Endothelial cell of umbilical vein (primary cell): ENCODE measurements around the gene TOR4A. TPM values are rescaled to one million over a fixed set of nuclear protein-coding genes. Genes with fewer than 3 reads are reported as not detected.

Experiments used
- BruUV-seq: library from RNA; stranded (reverse); fragments of 400-500 nt; replicated peaks from 2 replicates; lab custom pipeline; 2021; lab: Mats Ljungman, UMichigan
- CTCF ChIA-PET: fragments of 300-600, 350-600 bp; sonication (Branson Sonifier 250); formaldehyde crosslinking; loops from one replicate; lab custom pipeline; 2021; ENCODE audit warnings: antibody characterized with exemption, inconsistent platforms; lab: Charles Lee
- POLR2A ChIA-PET: fragments of 300-600, 350-600 bp; sonication (Branson Sonifier 250); formaldehyde crosslinking; loops from one replicate; lab custom pipeline; 2021; ENCODE audit warnings: antibody characterized with exemption, inconsistent platforms; lab: Charles Lee
- DNase-seq: peaks from one replicate; pipeline ENCODE4 v3.0.0-alpha.2; 2011; ENCODE audit warnings: low read depth, low spot score
- FAIRE-seq: peaks from 2 replicates; lab custom pipeline; 2011; peaks lifted over from hg19 to GRCh38; lab: Jason Lieb, UNC
- H2AFZ ChIP-seq: 2 replicates; pipeline ENCODE4 v1.6.0; 2012; ENCODE audit warnings: low read depth, low read length, control low read depth, inconsistent platforms
- H3K27ac ChIP-seq: 2 replicates; pipeline ENCODE4 v1.5.1; 2011; ENCODE audit warnings: low read depth, mild to moderate bottlenecking, control low read depth, low read length, moderate library complexity; ENCODE audit not compliant: insufficient read depth
- H3K27me3 ChIP-seq, 2 experiments: 2 replicates each; pipeline versions ENCODE4 v1.6.0 to v1.6.1; 2011; ENCODE audit warnings: low read length in 2 of 2, mixed read lengths in 1 of 2; ENCODE audit not compliant: control insufficient read depth in 2 of 2, insufficient read depth in 2 of 2
- H3K36me3 ChIP-seq, 2 experiments: 2 replicates in 1 of 2; 3 replicates in 1 of 2; pipeline ENCODE4 v1.5.1; 2011; ENCODE audit warnings: low read length in 2 of 2, mild to moderate bottlenecking in 1 of 2, moderate library complexity in 1 of 2; ENCODE audit not compliant: control insufficient read depth in 2 of 2, insufficient read depth in 2 of 2; ENCODE audit errors: extremely low read depth in 1 of 2
- H3K4me1 ChIP-seq: 3 replicates; pipeline ENCODE4 v1.5.1; 2011; ENCODE audit warnings: mild to moderate bottlenecking, low read length; ENCODE audit not compliant: control insufficient read depth, insufficient read depth; ENCODE audit errors: extremely low read depth
- H3K4me2 ChIP-seq: 2 replicates; pipeline ENCODE4 v1.6.1; 2011; ENCODE audit warnings: low read length, control low read depth, mixed read lengths; ENCODE audit not compliant: insufficient read depth
- H3K4me3 ChIP-seq, 3 experiments: fragments of 200-600 bp in 1 of 3; sonication (generic), shearing (Covaris generic) in 1 of 3; replicated peaks in 1 of 3; 2 replicates each; pipeline ENCODE4 v1.5.1; 2011 to 2016; ENCODE audit warnings: control low read depth in 3 of 3, low read length in 3 of 3, mild to moderate bottlenecking in 2 of 3, inconsistent platforms in 1 of 3, low read depth in 1 of 3, moderate library complexity in 1 of 3; ENCODE audit not compliant: insufficient read depth in 1 of 3
- H3K79me2 ChIP-seq: 2 replicates; pipeline ENCODE4 v1.6.0; 2012; ENCODE audit warnings: low read length, inconsistent platforms; ENCODE audit not compliant: control insufficient read depth, insufficient read depth
- H3K9ac ChIP-seq: replicated peaks from 2 replicates; pipeline ENCODE3; 2011; ENCODE audit warnings: low read length, control low read depth; ENCODE audit not compliant: insufficient read depth; ENCODE audit errors: extremely low read depth
- H3K9me1 ChIP-seq: replicated peaks from 3 replicates; pipeline ENCODE4 v1.6.0; 2011; ENCODE audit warnings: mild to moderate bottlenecking, low read length; ENCODE audit not compliant: control insufficient read depth, insufficient read depth; ENCODE audit errors: extremely low read depth
- H3K9me3 ChIP-seq: replicated peaks from 2 replicates; pipeline ENCODE4 v1.5.1; 2012; ENCODE audit warnings: low read length, inconsistent platforms; ENCODE audit not compliant: control insufficient read depth, insufficient read depth
- H4K20me1 ChIP-seq: replicated peaks from 2 replicates; pipeline ENCODE3; 2011; ENCODE audit warnings: mild to moderate bottlenecking, low read length; ENCODE audit not compliant: control insufficient read depth, insufficient read depth; ENCODE audit errors: extremely low read depth
- CTCF ChIP-seq, 2 donors: IDR thresholded peaks; 1 replicate in 1 of 2; 2 replicates in 1 of 2; pipeline ENCODE4 v1.5.1; 2011; ENCODE audit warnings: low read length in 2 of 2, mild to moderate bottlenecking in 2 of 2, moderate library complexity in 2 of 2, control low read depth in 1 of 2, inconsistent platforms in 1 of 2, low read depth in 1 of 2; ENCODE audit not compliant: insufficient read depth in 1 of 2; ENCODE audit errors: extremely low read depth in 1 of 2
- EZH2 ChIP-seq: IDR thresholded peaks from 2 replicates; pipeline ENCODE4 v1.6.1; 2012; ENCODE audit warnings: borderline replicate concordance, low read depth, mild to moderate bottlenecking, moderate library complexity, low read length, inconsistent platforms; ENCODE audit not compliant: severe bottlenecking
- FOS ChIP-seq: IDR thresholded peaks from 2 replicates; pipeline ENCODE4 v1.6.1; 2011; ENCODE audit warnings: mild to moderate bottlenecking, low read length, moderate library complexity, borderline replicate concordance; ENCODE audit not compliant: insufficient read depth
- GATA2 ChIP-seq: IDR thresholded peaks from 2 replicates; pipeline ENCODE4 v1.7.0; 2011; ENCODE audit warnings: low read depth, mild to moderate bottlenecking, moderate library complexity, mixed read lengths, low read length; ENCODE audit not compliant: insufficient read length, insufficient read depth
- JUN ChIP-seq: IDR thresholded peaks from 2 replicates; pipeline ENCODE4 v1.6.1; 2011; ENCODE audit warnings: borderline replicate concordance, low read depth; ENCODE audit not compliant: insufficient read length, insufficient read depth
- MAX ChIP-seq: IDR thresholded peaks from 2 replicates; pipeline ENCODE4 v1.6.1; 2011; ENCODE audit not compliant: insufficient read depth, insufficient read length
- MYC ChIP-seq: IDR thresholded peaks from one replicate; pipeline ENCODE4 v1.6.1; 2011; ENCODE audit warnings: mild to moderate bottlenecking, low read depth, low read length
- POLR2A ChIP-seq: IDR thresholded peaks from 2 replicates; pipeline ENCODE4 v1.6.1; 2012; ENCODE audit warnings: low read depth, mild to moderate bottlenecking, control low read depth, low read length
- dilution Hi-C: fragments of 300-500 bp; cut with MboI; formaldehyde crosslinking; loops from one replicate; pipeline ENCODE4 v1.15.0; 2019; ENCODE audit warnings: low sequenced_read_pairs; ENCODE audit not compliant: extremely low pct_ligation_motif_present
- intact Hi-C: fragments of 100-400 bp; cut with micrococcal nuclease; formaldehyde crosslinking; loops from one replicate; pipeline ENCODE4 v1.10.0; 2022
- polyA plus RNA-seq, 4 experiments: library from polyadenylated mRNA; depleted of rRNA in 3 of 4; stranded (reverse) in 3 of 4; unstranded in 1 of 4; fragments of >200 nt; gene quantifications; 2 replicates each; pipeline versions ENCODE4 v1.2.1 to v1.2.3, GENCODE V29; 2011 to 2012; ENCODE audit warnings: missing spikeins in 1 of 4
- total RNA-seq: library from RNA; stranded (reverse); gene quantifications from 2 replicates; pipeline ENCODE4 v1.2.3, GENCODE V29; 2021

The TOR4A gene
- total and polyA plus RNA-seq, 2 donors (not counting 3 experiments of a cell fraction or from before 2014, with no cell fraction given): 32.4 to 48.0 TPM

DNA sequence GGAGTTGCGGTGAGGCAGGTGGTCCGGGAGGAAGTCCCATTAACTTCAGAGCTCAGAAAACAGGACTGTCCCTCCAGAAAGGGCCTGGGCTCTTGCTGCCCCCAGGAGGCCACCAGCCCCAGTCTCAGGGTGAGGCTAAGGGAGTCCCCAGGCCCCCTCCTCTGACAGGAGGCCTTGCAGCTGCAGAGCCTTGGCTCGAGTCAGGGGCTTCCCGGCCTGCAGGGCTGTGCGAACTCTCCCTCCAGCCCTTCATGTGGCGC is 29.7 kb upstream of the TOR4A start:
- POLR2A ChIA-PET: no interaction called here
- Histone ChIP-seq H3K4me2 (no peak overlapping the region), H3K36me3 (peaks cover 2 to 11% of the 10 kb centered on the region in 2 experiments), H3K9me3 (no peaks in the 10 kb centered on the region), H4K20me1 (no peaks in the 10 kb centered on the region), H3K27me3 (no peaks in the 10 kb centered on the region), H3K27ac (no peak overlapping the region), H3K4me3 (no peak overlapping the region), H3K9me1 (no peaks in the 10 kb centered on the region), H2AFZ (no peak overlapping the region), H3K4me1 (peaks cover 6% of the 10 kb centered on the region), H3K9ac (no peak overlapping the region), H3K79me2 (peaks cover 7% of the 10 kb centered on the region)
- no TSS peak for BruUV-seq
- TF ChIP-seq POLR2A: no peak
- no peak for FAIRE-seq
- CTCF ChIA-PET: interaction anchor here (0.6 to 1.6 kb wide), 2 partner anchors 11 to 25 kb away, joined by 3 to 9 read pairs; no protein-coding TSS in a partner anchor
- intact Hi-C loops (no loop called here), dilution Hi-C loops (no loop called here)
- no peak for DNase-seq

- no TSS peak for BruUV-seq
- CTCF ChIA-PET: no interaction called here
- FAIRE-seq (no peak), DNase-seq (no peak)
- TF ChIP-seq JUN: no peak
- no peak for TF ChIP-seq EZH2
- no peak for TF ChIP-seq MAX
- no peak for TF ChIP-seq MYC
- TF ChIP-seq GATA2: no peak
- TF ChIP-seq FOS: no peak
- TF ChIP-seq POLR2A: no peak
- TF ChIP-seq CTCF (IDR thresholded peaks at IDR 0.05; ENCODE audit: extremely low read depth in 1 of 2, insufficient read depth in 1 of 2, low read depth in 1 of 2, low read length in 2 of 2): no peak
- POLR2A ChIA-PET: interaction anchor here (0.6 to 4.9 kb wide), 3 partner anchors 8 to 34 kb away, joined by 5 to 66 read pairs (median 5); partner anchors contain the start of gene TUBB4B
- Histone ChIP-seq H3K36me3 (no peaks in the 10 kb centered on the region), H3K27me3 (no peaks in the 10 kb centered on the region), H4K20me1 (no peaks in the 10 kb centered on the region), H2AFZ (no peak overlapping the region), H3K27ac (no peak overlapping the region), H3K9me1 (no peaks in the 10 kb centered on the region), H3K4me1 (peaks cover 5% of the 10 kb centered on the region), H3K4me3 (no peak overlapping the region), H3K9me3 (no peaks in the 10 kb centered on the region), H3K79me2 (peaks cover 2% of the 10 kb centered on the region), H3K4me2 (no peak overlapping the region), H3K9ac (no peak overlapping the region)
- intact Hi-C loops: no loop called here
- dilution Hi-C loops: no loop called here
Observed at GRCh38 chr9:137250329-137251193, 27.0 kb upstream of the TOR4A start.
